Activated CD8-positive, alpha-beta memory T cell treated with anti-CD3 and anti-CD28 coated beads, Interleukin-2, amount 50 U/mL, for 24 hours (primary cell): ENCODE measurements around the gene MFAP4.
"Not testable (repeated sequence)": the region's sequence is repeated elsewhere in the genome, so short reads cannot be mapped to it uniquely, and the experiment has no call there.

Experiments
- DNase-seq: peaks from one replicate; pipeline ENCODE4 v3.0.0-alpha.2; 2020; ENCODE audit errors: extremely low read depth

Gene MFAP4

DNA sequence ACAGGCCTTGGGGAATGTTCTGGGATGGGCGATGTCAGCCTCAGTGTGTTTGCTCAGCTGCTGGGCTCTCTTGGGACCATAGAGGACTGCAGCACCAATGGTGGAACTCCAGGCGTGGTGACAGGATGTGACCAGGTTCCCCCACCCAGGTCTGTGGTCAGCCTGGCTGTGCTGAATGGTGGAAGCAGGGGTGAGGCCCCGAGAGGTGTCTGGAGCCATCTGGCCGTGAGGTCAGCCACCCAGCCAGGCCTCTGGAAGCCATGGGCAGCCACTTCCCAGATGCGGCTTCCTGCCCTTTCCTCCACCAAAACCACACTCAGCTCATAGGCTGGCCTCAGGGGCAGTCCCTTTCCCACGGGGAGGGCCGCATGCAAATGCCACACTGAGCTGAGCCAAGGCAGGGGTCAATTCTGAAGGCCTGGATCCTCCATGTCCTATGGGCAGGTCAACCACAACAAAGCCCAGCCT, 16.5 kb downstream of the MFAP4 start:
- no peak for DNase-seq

DNA sequence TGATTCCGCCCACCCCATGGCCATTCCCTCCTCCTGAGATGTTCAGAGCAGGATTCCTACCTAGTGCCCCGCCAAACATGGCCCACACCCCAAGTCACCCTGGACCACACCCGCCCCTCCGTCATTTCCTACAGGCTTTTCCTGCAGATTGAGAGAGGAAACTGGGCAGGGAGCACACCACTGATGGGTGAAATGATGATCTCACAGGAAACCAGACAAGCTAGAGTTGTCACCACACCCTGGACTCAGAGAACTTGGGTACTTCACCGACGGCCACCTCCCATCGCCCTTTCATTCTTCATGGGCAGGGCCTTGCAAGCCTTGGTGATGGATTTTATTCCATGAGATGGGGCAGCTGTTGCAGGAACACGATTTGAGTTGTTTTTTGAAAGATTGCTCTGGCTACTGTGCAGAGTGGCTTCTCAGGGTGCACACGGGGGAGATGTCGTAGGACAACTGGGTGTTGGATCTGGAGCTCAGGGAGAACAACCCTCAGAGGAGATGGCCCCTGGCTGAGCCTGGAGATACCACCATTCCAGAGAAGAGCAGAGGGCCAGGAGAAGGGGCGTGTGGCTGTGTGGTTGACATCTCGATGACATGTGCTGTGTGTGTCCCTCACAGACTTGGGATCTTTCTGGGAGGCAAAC, 17.0 kb downstream of the MFAP4 start:
- DNase-seq: no peak

DNA sequence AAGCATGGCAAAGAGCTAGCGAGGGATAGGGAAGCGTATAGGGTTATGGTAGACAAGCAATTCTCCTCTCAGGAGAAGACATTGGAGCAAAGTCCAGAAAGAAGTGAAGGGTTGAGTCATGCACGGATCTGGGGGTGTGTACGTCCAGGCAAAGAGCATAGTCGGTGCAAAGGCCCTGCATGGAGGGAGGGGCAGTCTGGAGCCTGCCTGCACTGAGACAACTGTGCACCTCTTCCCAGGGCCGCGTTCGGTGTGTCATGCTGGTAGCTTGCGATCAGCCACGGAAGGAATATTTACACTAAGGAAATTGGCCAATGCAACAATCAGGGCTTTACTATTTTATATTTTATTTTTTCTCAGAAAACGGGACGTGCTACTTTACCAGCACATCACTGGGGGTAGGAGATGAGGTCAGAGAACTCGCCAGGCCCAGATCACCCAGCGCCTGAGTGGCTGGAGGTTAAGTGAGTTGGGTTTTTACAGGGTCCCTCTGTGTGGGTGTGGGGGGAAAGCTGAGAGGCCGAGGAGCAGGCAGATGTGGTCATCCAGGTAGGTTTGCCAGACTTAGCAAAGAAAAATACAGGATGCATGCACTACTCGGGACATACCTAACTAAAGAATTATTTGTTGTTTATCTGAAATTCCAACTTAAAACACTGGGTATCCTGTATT, 17.7 kb downstream of the MFAP4 start:
- DNase-seq: no peak

DNA sequence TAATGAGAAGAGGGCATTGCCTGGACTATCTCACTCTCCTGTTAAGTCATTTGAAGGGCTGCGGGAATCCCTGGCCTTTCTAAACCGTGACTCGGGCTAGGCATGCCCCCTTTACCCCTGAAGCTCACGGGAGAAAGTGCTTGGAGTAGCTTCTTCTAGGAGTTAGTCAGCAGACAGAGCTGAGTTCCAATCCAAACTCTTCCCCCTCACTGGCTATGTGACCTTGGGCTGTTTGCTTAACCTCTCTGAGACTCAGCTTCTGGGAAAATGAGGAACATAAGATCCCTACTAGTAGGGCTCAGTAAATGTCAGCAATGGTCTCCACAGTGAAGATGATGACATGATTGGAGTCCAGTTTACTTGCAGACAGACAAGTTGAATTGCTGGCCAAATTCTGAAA, 18.8 kb downstream of the MFAP4 start:
- DNase-seq: no peak

DNA sequence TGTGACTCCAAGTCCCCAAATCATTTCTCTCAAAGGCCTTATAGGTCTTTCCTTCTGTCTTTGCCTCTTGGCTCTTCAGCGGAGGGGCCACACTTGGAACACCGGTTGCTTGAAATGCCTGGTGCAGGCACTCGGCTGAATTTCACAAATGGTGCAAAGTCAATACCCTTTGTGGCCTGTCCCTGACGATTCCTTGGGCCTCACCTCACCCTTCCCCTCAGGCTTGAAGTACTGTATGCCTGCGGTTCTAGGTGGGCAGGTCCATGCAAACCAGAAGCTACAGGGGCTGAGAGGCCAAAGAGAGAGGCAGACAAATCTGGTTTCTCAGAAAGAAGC, 20.4 kb downstream of the MFAP4 start:
- DNase-seq: no peak

DNA sequence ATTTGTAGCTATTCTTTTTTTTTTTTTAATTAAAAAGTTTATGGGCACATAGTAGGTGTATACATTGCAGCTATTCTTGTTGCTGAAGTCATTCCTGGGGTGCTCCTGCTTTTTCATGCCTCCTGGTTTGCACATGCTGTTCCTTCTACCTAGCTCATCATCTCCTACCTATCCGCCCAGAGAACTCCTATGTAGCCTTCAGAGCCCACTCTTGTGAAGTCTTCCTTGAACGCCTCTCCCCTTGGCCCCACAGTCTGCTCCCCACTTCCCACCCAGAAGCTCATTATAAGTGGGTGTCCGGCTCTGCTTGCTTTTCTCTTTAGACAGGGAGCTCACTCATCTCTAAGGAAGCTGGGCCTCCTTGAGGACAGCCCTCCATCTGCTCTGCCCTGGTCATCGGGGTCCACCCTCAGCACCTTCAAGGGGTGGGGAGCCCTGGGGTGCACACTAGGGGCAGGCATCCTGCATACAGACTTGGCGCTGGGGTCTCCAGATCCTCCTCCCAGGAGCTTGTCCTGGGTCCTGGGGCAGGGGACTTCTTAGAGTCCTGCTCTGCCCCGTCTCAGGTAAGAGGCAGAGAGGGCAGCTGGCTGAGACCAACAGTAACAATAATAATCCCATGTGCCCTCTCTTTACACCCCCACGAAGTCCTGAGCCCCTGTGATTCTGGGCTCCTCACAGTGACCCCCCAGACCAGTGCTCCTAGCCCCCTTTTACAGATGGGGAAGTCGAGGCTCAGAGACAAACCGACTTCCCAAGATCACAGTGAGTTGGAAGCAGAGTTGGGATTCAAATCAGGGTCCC, 21.0 kb downstream of the MFAP4 start:
- DNase-seq: no peak

DNA sequence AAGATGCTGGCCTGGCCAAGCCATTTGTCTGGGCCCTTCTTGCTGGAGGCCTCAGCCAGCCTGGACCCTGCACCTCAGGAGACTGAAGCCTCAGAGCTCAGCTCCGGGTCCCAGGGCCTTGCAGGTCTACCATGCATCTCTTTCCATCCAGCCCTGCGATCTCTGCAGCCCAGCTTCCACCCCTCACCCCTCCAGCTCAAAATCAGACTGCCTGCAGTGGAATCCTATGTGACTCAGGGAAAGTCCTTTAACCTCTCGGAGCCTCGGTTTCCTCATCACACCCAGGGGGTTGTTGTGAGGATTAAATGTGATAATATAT, 21.5 kb downstream of the MFAP4 start:
- no peak for DNase-seq

DNA sequence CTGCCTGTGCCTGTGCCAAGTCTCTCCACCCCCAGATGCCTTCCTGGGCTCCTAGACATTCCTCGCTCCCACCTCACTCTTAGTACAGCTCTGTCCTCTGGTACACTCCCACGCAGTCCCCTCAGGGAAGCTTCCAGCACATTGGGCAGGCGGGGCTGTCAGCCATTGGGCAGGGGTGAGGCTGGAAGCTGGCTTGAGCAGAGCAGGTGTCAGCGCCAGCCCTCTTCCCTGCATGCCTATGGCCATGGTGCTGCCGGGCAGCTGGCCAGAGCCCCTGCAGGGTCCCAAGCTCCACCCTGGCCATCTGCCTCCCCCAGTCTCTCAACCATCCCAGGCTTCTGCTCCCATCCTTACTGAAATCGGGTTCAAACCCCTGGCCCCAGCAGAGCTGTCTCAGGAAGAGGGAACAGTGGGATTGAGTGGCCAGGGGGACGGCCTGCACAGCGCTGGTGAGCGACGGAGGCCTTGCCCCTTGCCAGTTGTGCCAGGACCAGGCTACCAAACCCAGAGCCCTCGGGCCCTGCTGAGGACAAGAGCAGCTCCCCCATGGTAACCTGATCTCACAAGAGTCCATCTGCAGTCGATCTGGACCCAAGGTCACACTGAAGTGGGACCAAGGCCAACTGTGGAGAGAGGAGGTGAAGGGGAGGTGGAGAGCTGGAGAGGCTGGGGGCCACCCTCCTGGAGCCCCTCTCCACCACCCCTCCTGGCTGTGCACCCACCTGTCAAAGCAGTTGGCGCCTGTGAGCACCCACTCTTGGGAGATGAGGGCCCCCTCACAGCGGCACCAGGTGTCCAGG, 22.1 kb downstream of the MFAP4 start:
- DNase-seq: no peak

DNA sequence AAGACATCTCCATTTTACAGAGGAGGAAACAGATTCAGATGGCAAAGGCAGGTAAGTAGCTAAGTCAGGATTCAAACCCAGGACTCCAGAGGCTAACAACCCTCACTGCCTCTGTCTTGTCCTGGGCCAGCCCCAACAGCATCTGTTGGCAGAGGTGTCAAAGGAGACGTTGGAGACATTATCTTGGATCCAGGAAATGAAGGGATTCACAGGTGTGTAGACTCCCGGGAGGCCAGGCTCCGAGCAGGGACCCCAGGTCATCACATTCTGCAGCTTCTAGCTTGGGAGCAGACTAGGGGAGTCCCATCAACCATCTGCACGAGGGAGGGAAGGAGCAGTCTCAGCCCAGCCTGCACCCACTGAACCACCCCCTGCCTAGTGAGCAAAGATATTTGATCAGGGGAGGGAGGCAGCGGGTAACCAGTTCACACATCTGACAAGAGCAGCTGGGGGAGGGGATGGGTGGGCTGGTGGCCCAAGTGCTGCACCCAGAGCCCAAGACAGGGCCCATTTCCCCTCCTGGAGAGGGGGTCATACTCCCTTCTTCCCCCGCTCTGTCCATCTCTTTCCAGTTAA, 23.4 kb downstream of the MFAP4 start:
- no peak for DNase-seq

DNA sequence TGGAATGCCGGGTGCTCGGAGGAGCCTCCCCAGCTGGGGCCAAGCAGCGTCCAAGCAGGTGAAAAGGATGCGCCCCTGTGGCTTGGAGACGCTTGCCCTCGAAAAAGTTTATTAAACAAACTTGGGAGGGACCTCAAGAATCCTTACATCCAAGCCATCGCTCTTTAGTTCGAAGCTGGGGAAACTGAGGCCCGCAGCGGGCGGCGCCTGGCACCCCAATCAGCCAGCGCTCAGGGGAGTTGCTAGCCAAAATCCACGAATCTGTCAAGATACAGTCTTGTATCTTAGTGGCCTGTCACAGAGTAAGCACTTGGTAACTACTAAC, 23.9 kb downstream of the MFAP4 start:
- DNase-seq: no peak

DNA sequence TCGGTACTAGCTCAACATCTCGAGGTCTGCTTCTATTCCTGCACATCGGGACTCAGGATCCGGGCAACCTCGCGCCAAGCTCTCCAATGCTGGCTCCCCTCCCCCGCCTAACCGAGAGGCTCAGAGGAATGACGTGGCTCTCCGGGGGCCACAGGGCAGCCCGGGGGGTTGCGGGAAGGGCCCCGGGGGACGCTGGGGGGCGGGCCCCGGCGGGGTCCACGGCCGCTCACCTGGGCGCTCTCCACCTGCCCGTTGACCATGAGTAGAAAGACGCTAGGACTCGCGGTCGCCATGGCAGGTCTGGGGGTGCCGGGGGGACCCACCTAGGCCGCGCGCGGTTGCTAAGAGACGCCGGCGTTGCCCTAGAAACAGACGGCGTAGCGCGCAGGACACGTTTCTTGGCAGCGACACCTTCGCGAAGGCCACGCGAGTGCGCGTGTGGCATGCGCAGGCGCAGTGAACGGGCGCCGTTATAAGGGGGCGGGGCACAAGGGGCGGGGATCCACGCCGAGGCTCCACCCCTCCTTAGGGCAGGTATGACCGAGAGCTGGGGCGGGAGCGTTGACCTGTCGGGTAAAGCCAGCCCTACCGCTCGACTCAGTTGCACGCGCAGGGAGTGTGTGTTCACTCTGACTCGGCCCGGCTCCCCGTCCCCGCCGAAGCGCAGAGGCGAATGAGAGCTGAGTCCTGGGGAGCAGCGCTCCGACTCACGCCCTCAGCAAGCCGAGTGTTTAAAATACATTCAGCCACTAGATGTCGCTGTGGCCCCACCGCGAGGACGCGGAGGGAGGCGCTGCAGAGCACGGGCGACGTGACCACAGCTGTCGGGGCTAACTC, 24.5 kb downstream of the MFAP4 start, which contains the start of gene B9D1:
Gene B9D1, minus strand, starts transcription at position 447 of the 837 bp plus-strand sequence. Its CDS starts 154 bp downstream, at position 293.
- DNase-seq: peak; percentile 84

DNA sequence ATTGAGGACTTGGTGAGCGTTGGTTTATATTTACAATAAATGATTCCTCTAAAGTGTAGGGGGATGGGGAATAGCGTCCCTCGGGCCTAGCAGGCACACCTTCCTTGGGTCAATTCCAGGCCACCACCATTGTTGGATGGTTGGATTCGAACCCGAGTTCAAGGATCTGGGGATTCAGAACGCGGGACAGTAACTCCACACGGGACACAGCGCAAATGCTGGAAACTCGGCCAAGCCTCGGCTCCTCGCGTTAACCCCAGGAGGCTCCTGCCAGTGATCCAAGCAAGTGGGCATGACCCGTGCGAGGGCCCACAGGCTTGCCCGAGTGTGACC, 25.1 kb downstream of the MFAP4 start:
- DNase-seq: no peak

DNA sequence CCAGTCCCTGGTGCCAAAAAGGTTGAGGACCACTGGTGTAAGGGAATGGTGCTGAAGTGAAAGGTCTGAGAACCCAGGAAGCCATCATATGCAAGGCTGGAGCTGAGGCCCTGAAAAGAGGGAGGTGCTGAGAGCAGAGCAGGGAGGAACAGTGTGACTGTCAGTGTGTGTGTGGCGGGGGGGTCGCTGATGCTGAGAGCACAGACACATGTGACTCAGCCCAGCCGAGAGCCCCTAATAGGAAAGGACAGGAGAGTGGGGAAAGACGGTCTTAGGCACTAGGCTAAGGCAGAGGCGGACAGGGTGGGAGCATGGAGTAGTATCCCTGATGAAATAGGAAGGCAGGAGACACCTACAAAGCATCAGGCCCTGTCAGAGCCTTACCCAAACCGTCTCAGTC, 25.7 kb downstream of the MFAP4 start:
- no peak for DNase-seq

DNA sequence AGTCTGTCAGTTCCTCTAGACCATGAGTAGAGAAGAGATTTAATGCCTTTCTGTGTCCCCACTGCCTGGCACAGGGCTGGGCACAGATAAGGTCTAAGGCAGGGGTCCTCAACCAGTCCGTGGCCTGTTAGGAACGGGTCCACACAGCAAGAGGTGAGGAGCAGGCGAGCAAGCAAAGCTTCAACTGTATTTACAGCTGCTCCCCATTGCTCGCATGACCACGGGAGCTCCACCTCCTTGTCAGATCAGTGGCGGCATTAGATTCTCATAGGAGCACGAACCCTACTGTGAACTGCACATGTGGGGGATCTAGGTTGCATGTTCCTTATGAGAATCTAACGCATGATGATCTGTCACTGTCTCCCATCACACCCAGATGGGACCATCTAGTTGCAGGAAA, 26.2 kb downstream of the MFAP4 start:
- DNase-seq: no peak

DNA sequence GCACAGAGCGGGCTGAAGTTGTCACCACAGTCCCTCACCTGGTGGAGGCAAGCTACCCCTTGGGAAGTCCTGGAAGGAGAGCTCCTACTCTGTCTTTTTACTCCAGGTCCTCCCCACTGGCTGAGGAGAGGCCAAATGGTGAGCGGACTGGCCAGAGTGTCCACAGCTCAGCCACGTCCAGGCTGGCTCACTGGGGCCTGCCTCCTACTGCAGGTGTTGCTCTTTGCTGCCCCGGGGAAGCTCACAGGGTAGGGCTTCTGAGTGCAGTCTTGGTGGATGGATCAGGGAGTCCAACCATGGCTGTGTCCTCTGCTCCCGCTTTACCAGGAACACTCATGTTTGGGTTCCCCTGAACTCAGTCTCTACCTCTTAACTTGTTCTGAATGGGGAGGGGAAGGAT, 27.1 kb downstream of the MFAP4 start:
- no peak for DNase-seq

DNA sequence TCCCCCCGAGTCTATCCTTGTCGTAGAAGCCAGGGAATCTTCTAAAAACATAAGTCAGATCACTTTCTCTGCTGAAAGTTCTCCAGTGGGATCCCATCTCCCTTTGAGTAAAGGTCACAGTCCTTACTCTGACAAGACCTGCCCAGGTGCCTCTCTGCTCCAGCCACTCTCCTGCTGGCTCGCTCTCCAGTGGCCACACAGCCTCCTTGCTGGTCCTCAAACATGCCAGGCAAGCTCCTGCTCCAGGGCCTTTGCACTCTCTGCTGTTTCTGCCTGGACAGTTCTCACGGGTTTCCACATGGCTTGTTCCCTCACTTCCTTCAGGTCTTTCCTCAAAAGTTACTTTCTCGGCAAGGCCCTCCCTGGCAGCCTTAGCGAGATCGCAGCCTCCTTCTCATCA, 27.8 kb downstream of the MFAP4 start:
- no peak for DNase-seq

DNA sequence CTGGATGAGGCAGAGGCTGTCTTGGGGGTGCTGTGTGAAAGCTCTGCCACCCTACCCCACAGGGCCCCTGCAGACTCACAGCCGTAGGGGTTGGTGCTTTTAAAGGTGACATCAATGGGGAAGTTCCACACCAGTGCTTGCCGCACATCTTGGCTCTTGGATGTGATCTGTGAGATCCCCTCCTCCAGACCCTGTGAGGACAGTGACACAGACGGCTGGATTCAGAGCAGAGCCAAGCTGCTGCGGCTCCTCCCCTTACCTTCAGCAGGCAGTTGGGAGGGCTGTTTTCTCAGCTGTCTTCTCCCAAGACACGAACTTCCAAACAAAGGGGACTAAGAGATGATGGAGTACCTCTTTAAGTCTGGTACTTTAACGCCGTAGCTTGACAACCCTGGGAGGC, 29.2 kb downstream of the MFAP4 start:
- no peak for DNase-seq

DNA sequence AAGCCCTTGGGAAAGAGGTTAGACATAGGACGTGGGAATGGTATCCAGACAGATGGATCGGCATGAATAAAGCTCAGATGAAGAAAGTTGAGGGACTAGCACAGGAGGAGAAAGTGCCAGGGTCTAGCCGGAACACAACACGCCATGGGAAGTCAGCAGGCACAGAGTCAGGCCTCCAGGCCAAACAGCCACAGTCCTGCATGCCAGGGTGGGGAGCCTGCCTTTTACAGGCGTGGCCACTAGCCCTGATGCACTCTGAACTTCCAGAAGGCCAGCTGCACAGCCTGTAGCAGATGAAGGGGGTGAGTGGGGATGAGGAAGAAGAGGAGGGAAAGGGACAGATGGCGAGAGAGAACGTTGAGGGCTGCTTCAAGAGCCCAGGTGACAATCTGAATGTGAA, 29.6 kb downstream of the MFAP4 start:
- no peak for DNase-seq

DNA sequence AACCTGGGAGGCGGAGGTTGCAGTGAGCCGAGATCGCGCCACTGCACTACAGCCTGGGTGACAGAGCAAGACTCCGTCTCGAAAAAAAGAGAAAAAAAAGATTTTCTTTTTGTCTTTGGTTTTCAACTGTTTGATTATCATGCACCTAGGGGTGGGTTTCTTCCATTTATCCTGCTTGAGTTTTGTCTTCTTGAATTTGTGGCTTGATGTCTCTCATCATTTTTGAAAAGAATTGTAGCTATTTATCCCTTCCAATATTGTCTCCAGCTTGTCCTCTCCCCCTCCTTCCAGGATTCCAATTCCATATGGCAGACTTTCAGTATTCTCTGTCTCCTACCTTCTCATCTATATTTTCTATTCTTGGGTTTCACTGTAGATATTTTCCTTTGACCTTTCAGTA, 32.2 kb downstream of the MFAP4 start:
- no peak for DNase-seq

DNA sequence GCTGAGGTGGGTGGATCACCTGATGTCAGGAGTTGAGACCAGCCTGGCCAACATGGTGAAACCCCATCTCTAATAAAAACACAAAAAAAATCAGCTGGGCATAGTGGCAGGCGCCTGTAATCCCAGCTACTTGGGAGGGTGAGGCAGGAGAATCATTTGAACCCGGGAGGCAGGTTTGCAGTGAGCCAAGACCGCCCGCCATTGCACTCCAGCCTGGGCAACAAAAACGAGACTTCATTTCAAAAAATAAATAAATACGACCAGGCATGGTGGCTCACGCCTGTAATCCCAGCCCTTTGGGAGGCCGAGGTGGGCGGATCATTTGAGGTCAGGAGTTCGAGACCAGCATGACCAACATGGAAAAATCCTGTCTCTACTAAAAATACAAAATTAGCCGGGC, 33.6 kb downstream of the MFAP4 start:
- not testable (repeated sequence) for DNase-seq

DNA sequence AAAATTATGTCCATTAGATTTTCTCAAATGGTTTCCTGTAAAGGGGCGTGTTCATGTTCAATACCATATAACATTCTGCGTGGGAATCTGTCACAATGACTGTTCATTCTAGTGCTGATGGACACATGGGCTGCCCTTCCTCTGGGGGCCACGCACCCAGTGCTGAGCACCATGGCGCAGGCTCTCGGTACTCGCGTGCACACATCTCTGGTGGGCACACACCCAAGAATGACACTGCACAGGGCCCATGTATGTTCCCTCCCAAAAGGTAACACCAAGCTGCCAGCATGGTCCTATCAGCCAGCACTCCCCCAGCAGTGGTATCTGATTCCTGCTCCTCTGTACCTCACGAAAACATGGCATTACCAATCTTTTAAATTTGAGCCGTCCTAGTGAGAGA, 38.2 kb downstream of the MFAP4 start:
- no peak for DNase-seq
